Spleen (tissue), 11 donors: ENCODE measurements around the gene STXBP6. TPM values are rescaled to one million over a fixed set of nuclear protein-coding genes. Genes with fewer than 3 reads are reported as not detected.

Source experiments
- DNase-seq: peaks from one replicate; pipeline ENCODE4 v3.0.0-alpha.2; 2020
- H3K27ac ChIP-seq, 8 donors: fragments of 200-600 bp; sonication (generic) in 7 of 8; 1 replicate in 4 of 8; 2 replicates in 4 of 8; pipeline versions ENCODE4 v1.5.0 to v1.8.0; 2016 to 2021; ENCODE audit warnings: inconsistent platforms in 4 of 8, mild to moderate bottlenecking in 4 of 8, moderate library complexity in 1 of 8
- H3K27me3 ChIP-seq, 7 donors: fragments of 200-600 bp; sonication (generic) in 6 of 7; replicated peaks in 1 of 7; 1 replicate in 4 of 7; 2 replicates in 3 of 7; pipeline versions ENCODE4 v1.5.0 to v1.8.0; 2016 to 2021; ENCODE audit warnings: inconsistent platforms in 3 of 7, mild to moderate bottlenecking in 1 of 7
- H3K36me3 ChIP-seq, 6 donors: fragments of 200-600 bp; sonication (generic) in 5 of 6; 1 replicate in 4 of 6; 2 replicates in 2 of 6; pipeline versions ENCODE4 v1.5.0 to v1.8.0; 2016 to 2021; ENCODE audit warnings: inconsistent platforms in 2 of 6
- H3K4me1 ChIP-seq, 6 donors: fragments of 200-600 bp; sonication (generic) in 5 of 6; 1 replicate in 3 of 6; 2 replicates in 3 of 6; pipeline versions ENCODE4 v1.5.0 to v1.8.0; 2016 to 2021; ENCODE audit warnings: inconsistent platforms in 3 of 6
- H3K4me3 ChIP-seq, 8 donors: fragments of 200-600 bp; sonication (generic) in 7 of 8; 1 replicate in 4 of 8; 2 replicates in 4 of 8; pipeline versions ENCODE4 v1.5.0 to v1.8.0; 2016 to 2021; ENCODE audit warnings: inconsistent platforms in 4 of 8, mild to moderate bottlenecking in 4 of 8, moderate library complexity in 2 of 8
- H3K9me3 ChIP-seq, 8 donors: fragments of 200-600 bp; sonication (generic) in 7 of 8; 1 replicate in 4 of 8; 2 replicates in 4 of 8; pipeline versions ENCODE4 v1.5.0 to v1.8.0; 2016 to 2021; ENCODE audit warnings: inconsistent platforms in 4 of 8
- POLR2A ChIP-seq, 3 donors: fragments of 450-650 bp; IDR thresholded peaks; one replicate each; pipeline ENCODE4 v1.5.1; 2017; ENCODE audit warnings: antibody characterized with exemption in 3 of 3, mild to moderate bottlenecking in 1 of 3
- POLR2AphosphoS5 ChIP-seq, 3 donors: sonication (generic); formaldehyde crosslinking; IDR thresholded peaks; one replicate each; pipeline ENCODE4 v1.5.1; 2017; ENCODE audit warnings: antibody characterized with exemption in 3 of 3
- WGBS, 5 donors: extraction: QIAGEN DNeasy Blood & Tissue Kit in 3 of 5; methylation state at CpG; one replicate each; pipeline versions ENCODE4 v1.1.5 to v1.1.7; 2013 to 2018; 5-methylcytosine and 5-hydroxymethylcytosine counted together
- intact Hi-C: fragments of 100-400 bp; cut with DNase I; formaldehyde crosslinking; loops from one replicate; pipeline ENCODE4 v1.15.0; 2023; ENCODE audit warnings: low total_unique reads
- polyA plus RNA-seq, 3 donors: library from polyadenylated mRNA; stranded (reverse); fragments of 200-250 nt; gene quantifications; one replicate each; pipeline ENCODE4 v1.2.1, GENCODE V29; 2013
- total RNA-seq, 7 donors: library from RNA; depleted of rRNA in 3 of 7; stranded (reverse); fragments of >200 nt in 3 of 7; fragmentation: NEBNext Ultra II Directional in 4 of 7; extraction: Animal tissue kit (Norgen Biotek cat#: 25700) in 4 of 7; gene quantifications; one replicate each; pipeline versions ENCODE4 v1.1.0 to v1.2.1, GENCODE V29; 2016 to 2021
- TF ChIP-seq, protein P1 (sequence below), 11 experiments: fragments of 200-600 bp in 7 of 11; fragments of 450-650 bp in 4 of 11; sonication (generic) in 4 of 11; IDR thresholded peaks in 8 of 11; conservative IDR thresholded peaks in 3 of 11; 1 replicate in 7 of 11; 2 replicates in 4 of 11; pipeline versions ENCODE4 v1.4.0 to v1.8.0; 2016 to 2021; ENCODE audit warnings: antibody characterized with exemption in 11 of 11, inconsistent platforms in 4 of 11, mild to moderate bottlenecking in 1 of 11
- donor health status: healthy with polysubstance abuse.
- donor health status: DM: no; HTN: no; CAD: no; lungs with moderate emphysema.
- donor health status: DM: no; HTN: no; CAD: no.
- donor health status: Bipolar disorder and iron deficiency.
- donor health status: healthy.
- donor health status: DM: no; HTN: no; CAD: no.
- donor health status: DM: yes; HTN: yes; CAD: no.

The STXBP6 gene
- total and polyA plus RNA-seq, 10 donors = 0.76 to 1.4 (median 0.87) TPM

DNA sequence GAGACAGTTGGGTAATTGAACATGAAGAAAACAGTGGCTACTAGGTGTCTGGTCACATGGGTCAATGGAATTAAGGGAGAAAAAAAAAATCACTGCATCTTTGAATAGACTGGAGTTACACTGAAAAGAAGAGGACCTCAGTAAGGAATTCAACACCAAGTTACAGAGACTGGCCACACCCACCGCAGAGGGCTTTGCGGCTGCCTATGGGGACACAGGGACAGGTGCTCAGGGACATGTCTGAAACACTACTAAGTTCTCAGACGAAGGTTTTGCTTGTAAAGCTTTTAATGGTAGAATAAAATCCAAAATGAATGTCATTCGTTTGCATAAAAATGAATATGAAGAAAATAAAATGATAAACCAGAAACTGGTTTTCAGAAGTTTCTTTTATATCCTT is 93.8 kb downstream of the STXBP6 start:
- no peak for DNase-seq
- Histone ChIP-seq H3K9me3 (no peaks in the 10 kb centered on the region), H3K4me3 (no peak overlapping the region), H3K36me3 (no peaks in the 10 kb centered on the region), H3K27ac (no peak overlapping the region), H3K27me3 (peaks cover 0 to 6% (median 0%) of the 10 kb centered on the region in 7 donors), H3K4me1 (no peaks in the 10 kb centered on the region)
- 83 to 93% (median 88%) methylated on average over 4 of the region's 4 CpGs for WGBS, 5 donors
- intact Hi-C loops = no loop called here
- TF ChIP-seq POLR2A (IDR thresholded peaks at IDR 0.05) (no peak), POLR2AphosphoS5 (IDR thresholded peaks at IDR 0.05) (no peak)
- TF ChIP-seq, protein P1, sequence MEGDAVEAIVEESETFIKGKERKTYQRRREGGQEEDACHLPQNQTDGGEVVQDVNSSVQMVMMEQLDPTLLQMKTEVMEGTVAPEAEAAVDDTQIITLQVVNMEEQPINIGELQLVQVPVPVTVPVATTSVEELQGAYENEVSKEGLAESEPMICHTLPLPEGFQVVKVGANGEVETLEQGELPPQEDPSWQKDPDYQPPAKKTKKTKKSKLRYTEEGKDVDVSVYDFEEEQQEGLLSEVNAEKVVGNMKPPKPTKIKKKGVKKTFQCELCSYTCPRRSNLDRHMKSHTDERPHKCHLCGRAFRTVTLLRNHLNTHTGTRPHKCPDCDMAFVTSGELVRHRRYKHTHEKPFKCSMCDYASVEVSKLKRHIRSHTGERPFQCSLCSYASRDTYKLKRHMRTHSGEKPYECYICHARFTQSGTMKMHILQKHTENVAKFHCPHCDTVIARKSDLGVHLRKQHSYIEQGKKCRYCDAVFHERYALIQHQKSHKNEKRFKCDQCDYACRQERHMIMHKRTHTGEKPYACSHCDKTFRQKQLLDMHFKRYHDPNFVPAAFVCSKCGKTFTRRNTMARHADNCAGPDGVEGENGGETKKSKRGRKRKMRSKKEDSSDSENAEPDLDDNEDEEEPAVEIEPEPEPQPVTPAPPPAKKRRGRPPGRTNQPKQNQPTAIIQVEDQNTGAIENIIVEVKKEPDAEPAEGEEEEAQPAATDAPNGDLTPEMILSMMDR (IDR thresholded peaks at IDR 0.05 in 8 of 11, conservative IDR thresholded peaks at IDR 0.05 in 3 of 11) = no peak

DNA sequence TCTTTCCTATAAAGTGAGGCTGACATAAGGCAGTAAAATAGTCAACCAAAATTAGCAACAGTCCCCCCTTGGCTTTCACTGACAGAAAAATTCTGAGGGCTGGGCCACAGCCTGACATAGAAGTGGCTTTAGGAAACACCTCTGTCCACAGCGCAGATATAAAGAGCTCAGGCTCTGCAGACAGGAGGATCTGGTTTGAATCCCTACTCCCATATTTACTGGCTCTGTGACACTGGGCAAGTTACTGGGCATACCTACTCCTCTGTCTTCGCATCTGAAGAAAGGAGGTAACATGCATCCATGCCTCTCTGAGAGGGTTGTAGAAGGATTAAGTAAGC is 95.3 kb downstream of the STXBP6 start:
- TF ChIP-seq POLR2AphosphoS5 (IDR thresholded peaks at IDR 0.05) = no peak
- no peak for TF ChIP-seq POLR2A (IDR thresholded peaks at IDR 0.05)
- TF ChIP-seq, protein P1 (IDR thresholded peaks at IDR 0.05 in 8 of 11, conservative IDR thresholded peaks at IDR 0.05 in 3 of 11) = no peak
- Histone ChIP-seq H3K4me3 (no peak overlapping the region), H3K27ac (no peak overlapping the region), H3K9me3 (no peaks in the 10 kb centered on the region), H3K36me3 (no peaks in the 10 kb centered on the region), H3K27me3 (peaks cover 0 to 6% (median 0%) of the 10 kb centered on the region in 7 donors), H3K4me1 (no peaks in the 10 kb centered on the region)
- 80 to 95% (median 94%) methylated on average over 2 of the region's 2 CpGs for WGBS, 5 donors
- intact Hi-C loops = no loop called here
- DNase-seq = no peak

DNA sequence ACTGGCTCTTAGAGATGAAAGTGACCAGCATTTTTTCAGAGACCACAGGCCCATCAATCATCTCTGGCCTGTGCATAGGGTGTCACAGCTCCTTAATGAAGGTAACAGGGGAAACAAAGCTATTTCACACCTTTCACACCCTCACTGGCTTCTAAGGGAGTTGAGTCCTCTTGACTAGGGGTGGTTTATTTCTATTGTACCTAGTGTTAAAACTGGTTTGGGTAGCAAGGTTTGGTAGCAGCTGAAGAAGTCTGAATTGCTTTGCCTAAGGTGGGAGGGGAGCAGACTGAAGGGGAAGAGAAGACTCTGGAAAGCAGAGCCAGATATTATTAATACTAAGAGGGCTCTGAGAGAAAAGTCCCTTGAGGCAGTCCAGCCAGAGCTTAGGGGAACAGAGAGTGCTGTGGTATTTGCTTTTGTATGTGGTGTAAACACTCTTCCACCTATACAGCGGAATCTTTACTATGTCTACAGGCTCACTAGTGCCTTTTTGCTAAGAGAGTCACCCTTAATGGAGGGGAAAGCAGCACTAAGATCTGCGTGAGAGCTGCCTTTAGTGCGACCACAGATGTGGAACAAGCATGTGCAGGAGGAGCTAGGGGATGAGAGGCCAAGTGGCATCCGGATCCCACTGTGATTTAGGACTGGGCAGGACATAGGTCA is 95.8 kb downstream of the STXBP6 start:
- WGBS, 5 donors = 72 to 85% (median 82%) methylated on average over 4 of the region's 4 CpGs
- intact Hi-C loops = no loop called here
- Histone ChIP-seq H3K27ac (no peak overlapping the region), H3K4me1 (no peaks in the 10 kb centered on the region), H3K9me3 (no peaks in the 10 kb centered on the region), H3K27me3 (peaks cover 0 to 6% (median 0%) of the 10 kb centered on the region in 7 donors), H3K4me3 (no peak overlapping the region), H3K36me3 (no peaks in the 10 kb centered on the region)
- no peak for DNase-seq
- no peak for TF ChIP-seq POLR2A (IDR thresholded peaks at IDR 0.05)
- no peak for TF ChIP-seq POLR2AphosphoS5 (IDR thresholded peaks at IDR 0.05)
- TF ChIP-seq, protein P1 (IDR thresholded peaks at IDR 0.05 in 8 of 11, conservative IDR thresholded peaks at IDR 0.05 in 3 of 11) = no peak

DNA sequence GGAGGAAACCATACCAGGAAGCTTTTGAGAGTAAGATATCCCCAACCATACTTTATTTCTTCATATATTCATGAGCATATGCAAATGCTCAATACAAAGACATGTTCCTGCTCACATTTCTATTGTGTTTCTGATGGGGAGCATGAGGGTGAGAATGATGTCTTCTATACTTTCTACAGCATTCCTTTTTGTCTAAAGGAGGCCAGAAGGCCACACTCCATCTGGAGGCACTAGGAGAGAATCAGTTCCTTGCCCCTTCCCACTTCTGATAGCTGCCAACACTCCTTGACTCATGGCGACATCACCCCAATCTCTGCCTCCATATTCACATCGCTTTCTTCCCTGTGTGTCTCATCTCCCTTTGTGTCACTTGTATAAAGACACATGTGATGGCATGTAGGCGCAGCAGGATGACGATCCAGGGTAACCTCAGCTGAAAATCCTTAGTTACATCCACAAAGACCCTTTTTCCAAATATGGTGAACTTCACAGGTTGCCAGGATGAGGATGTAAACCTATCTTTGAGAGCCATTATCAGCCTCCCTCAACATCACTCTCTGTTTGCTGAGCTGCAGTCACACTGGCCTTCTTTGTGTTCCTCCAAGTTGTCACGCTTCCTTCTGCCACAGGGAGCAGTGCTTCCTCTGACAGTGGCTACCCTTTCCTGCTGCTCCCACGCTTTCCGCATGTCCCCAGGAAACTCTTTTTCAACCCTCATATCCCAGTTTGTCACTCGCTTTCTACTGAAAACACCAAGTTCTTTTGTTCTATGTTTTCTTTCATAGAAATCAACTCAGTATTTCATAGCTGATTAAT is 96.9 kb downstream of the STXBP6 start:
- Histone ChIP-seq H3K27me3 (peaks cover 0 to 6% (median 0%) of the 10 kb centered on the region in 7 donors), H3K4me1 (no peaks in the 10 kb centered on the region), H3K36me3 (no peaks in the 10 kb centered on the region), H3K9me3 (no peaks in the 10 kb centered on the region), H3K27ac (no peak overlapping the region), H3K4me3 (no peak overlapping the region)
- no peak for TF ChIP-seq POLR2AphosphoS5 (IDR thresholded peaks at IDR 0.05)
- TF ChIP-seq, protein P1 (IDR thresholded peaks at IDR 0.05 in 8 of 11, conservative IDR thresholded peaks at IDR 0.05 in 3 of 11) = no peak
- TF ChIP-seq POLR2A (IDR thresholded peaks at IDR 0.05) = no peak
- intact Hi-C loops = no loop called here
- DNase-seq = no peak
- WGBS, 5 donors = 81 to 93% (median 88%) methylated on average over 8 of the region's 8 CpGs
